ENCODE measurements around the gene MIA. TPM values are rescaled to one million over a fixed set of nuclear protein-coding genes. Genes with fewer than 3 reads are reported as not detected.

MIA gene
- 0.21 to 0.54 TPM in 2 of 5 replicates, not detected in the others for total RNA-seq (2022; extraction: Qiagen RNA extraction)

DNA sequence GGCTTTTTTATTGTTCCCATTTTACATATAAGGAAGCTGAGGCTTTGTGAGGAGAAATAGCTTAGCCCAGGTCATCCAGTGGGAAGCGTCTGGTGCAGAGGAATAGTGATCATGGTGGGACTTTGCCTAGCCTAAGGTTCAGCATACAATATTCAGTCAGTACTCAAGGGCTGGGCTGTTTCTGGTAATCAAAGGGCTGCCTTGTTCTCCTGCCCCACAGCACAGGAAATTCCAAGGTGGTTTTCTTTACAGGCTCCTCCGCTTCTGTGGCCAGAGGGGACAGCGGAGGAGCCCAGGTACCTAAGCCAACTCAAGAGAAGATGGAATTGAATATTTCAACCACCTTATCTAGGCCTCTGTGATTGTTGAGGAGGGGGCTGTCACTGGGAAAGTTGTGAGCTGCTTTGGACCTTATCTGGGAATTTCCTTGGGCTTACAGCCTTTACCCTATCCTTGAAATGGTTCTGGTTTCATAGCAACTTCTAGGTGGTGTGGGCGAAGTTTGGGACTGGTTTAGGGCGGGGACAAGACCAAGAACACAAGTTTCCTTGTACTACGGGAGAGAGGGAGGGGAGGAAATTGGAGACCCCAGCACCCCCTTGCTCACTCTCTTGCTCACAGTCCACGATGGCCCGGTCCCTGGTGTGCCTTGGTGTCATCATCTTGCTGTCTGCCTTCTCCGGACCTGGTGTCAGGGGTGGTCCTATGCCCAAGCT lies at the start of gene MIA:
TSS of gene MIA (plus strand) at position 606 of the 716 bp plus-strand sequence. CDS start at position 628, 22 bp downstream.

DNA sequence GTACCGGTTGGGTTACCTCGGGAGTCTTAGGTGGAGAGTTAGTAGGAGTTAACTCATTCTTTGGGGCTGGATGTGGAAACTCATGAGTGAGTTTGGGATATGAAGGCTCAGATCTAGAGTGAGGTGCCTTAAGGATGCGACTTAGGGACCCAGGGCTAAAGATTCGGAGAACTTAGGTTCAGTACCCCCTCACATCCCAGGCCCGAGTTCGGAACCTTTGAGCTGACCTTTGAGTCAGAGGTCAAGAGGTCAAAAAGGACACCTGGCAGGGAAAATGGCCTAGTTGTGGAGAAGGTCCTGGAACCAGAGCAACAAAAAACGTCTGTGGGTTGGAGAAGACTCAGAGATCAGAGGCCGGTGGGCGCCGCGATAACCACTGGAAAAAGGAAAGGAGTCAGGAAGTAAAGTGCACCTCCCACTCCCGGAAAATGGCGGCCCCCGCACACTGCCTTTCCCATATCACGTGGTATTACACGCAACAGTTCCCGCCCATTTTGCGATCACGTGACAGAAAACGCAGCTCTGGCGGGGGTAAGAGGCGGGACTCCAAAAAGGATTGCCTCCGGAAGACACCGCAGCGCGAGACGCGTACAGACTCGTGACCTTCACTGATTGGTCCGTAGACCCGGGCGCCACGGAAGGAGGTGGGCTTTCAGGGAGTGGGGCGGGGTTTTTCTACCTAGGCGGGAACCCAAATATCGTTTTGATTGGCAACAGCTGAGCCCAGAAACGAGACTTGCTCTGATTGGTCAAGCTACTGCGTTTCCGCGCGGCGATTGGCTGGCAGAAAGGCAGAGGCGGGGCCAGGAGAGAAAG lies 25.1 kb upstream of the MIA start, which contains the start of gene ACTMAP:
TSS of gene ACTMAP (minus strand) at position 420 of the 816 bp plus-strand sequence. CDS start 674 bp downstream, outside the sequence.

GRCh38 chr19:40750874-40751537 lies 24.3 kb upstream of the MIA start, which contains the start of gene SNRPA:
TSS of gene SNRPA (plus strand) at chr19:40751203. CDS start at chr19:40751409, 206 bp downstream.

DNA sequence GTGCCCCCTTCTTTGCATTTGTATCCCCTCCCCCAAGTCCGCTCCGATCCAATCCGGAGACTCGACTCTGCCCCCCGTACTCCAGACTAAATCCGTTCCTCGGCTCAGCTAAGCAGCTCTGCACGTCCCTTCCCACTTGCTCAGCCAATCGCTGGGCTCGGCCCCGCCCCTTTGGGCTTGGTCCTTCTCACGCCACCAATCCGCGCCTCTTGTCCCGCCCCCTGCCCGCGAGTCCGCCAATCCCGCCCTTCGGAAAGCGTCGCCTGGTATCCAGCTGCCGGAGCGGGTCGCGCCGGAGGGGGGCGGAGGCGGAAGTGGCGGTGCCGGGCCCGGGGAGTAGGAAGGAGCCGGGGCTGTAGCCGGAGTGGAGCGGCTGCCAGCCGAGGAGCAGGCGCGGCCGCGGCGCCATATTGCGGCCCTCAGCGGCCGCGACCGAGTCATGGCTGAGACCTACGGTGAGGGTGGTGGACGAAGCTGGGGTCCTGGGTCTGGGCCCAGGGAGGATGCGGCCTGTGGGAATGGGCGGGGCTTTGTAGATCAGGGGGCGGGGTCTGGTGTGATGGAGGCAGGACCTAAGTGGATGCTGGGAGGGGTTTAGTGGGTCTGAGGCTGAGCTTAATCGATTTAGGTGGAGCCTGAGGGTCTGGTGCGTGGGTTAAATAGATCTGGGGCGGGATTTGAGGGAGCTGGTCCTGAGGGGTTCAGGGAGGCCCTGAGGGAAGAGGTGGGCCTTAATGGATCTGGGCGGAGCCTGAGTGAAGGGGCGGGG lies 2.8 kb downstream of the MIA start, which contains the start of gene RAB4B:
TSS of gene RAB4B (plus strand) at position 311 of the 769 bp plus-strand sequence. CDS start at position 440, 129 bp downstream.

DNA sequence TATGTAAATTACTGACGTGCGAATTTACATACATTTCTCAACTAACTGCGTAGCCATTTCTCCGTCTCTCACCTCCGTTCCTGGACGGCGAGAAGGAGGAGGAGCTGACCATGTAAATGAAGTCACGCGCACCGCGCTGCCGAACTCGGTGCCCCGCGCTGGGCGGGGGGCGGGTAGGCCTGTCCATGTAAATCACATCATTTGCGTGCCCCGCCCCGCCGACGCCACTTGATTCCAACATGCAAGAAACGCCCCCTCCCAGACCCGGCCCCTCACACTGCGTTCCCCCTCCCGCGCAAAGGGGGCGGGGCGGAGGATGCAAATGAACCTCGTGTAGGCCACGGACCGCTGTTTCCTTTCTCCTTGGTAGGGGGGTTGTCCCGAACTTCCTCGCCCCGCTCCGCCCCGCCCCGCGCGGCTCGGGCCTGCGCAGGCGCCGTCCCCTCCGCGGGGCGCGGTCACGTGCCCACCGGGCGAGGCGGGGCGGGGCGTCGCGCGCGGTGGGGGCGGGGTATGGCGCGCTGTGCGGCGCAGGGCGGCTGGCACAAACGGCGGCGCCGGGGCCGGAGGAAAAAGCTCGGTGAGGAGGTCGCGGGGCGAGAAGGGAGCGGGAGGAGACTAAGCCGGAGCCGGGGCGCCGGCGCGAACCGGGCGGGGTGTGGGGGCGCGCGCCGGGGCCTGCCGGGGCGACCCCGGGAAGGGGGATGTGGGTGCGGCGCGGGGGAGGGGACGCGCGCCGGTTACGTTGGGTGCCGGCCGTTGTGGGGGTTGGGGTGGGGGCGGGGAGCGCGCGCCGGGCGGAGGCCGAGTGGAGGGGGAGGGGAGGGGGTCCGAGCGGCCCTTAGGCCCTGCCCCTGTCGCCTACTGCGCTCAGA lies 23.6 kb downstream of the MIA start, which contains the start of gene EGLN2:
TSS of gene EGLN2 (plus strand) at position 509 of the 875 bp plus-strand sequence. CDS start 1,382 bp downstream, outside the sequence.

Other genes starting within 250 kb of the MIA start
- 96.5 to 144 TPM (median 133 TPM) in 5 replicates for gene SHKBP1, start 198.6 kb upstream of the MIA start, total RNA-seq (2022; extraction: Qiagen RNA extraction)
- gene LTBP4, start 174.2 kb upstream of the MIA start, total RNA-seq (2022; extraction: Qiagen RNA extraction), result 41.4 to 56.4 TPM (median 53.5 TPM) in 5 replicates
- gene NUMBL, start 84.9 kb upstream of the MIA start, total RNA-seq (2022; extraction: Qiagen RNA extraction), result 63.3 to 78.9 TPM (median 77.9 TPM) in 5 replicates
- gene COQ8B, start 58.6 kb upstream of the MIA start, total RNA-seq (2022; extraction: Qiagen RNA extraction), result 92.9 to 106 TPM (median 98.1 TPM) in 5 replicates
- 37.7 to 46.5 TPM (median 42.0 TPM) in 5 replicates for gene ITPKC, start 58.4 kb upstream of the MIA start, total RNA-seq (2022; extraction: Qiagen RNA extraction)
- gene ACTMAP, start 25.0 kb upstream of the MIA start, total RNA-seq (2022; extraction: Qiagen RNA extraction), result 16.3 to 19.6 TPM (median 18.5 TPM) in 5 replicates
- gene SNRPA, start 24.3 kb upstream of the MIA start, total RNA-seq (2022; extraction: Qiagen RNA extraction), result 153 to 185 TPM (median 158 TPM) in 5 replicates
- 11.6 to 19.6 TPM (median 18.1 TPM) in 5 replicates for gene RAB4B, start 2.7 kb downstream of the MIA start, total RNA-seq (2022; extraction: Qiagen RNA extraction)
- 82.4 to 100 TPM (median 99.5 TPM) in 5 replicates for gene EGLN2, start 23.7 kb downstream of the MIA start, total RNA-seq (2022; extraction: Qiagen RNA extraction)
- gene CYP2A6, start 74.9 kb downstream of the MIA start, total RNA-seq (2022; extraction: Qiagen RNA extraction), result 0.07 to 0.13 TPM in 2 of 5 replicates, not detected in the others
- not detected in 5 replicates for gene CYP2A7, start 106.7 kb downstream of the MIA start, total RNA-seq (2022; extraction: Qiagen RNA extraction)
- 0.03 TPM in 1 of 5 replicates, not detected in the others for gene CYP2B6, start 215.8 kb downstream of the MIA start, total RNA-seq (2022; extraction: Qiagen RNA extraction)

Data from A549 treated with AZD2906 at 1 μM for 4 hours (cell line).